ENCODE measurements around the gene ADGRG1. TPM values are rescaled to one million over a fixed set of nuclear protein-coding genes. Genes with fewer than 3 reads are reported as not detected.
A peak's percentile ranks its signal among the peaks of the same experiment; 100 is the strongest.

Gene ADGRG1
- total and polyA plus RNA-seq, 3 donors from 2014 or later: 134 to 346 (median 296) TPM

DNA sequence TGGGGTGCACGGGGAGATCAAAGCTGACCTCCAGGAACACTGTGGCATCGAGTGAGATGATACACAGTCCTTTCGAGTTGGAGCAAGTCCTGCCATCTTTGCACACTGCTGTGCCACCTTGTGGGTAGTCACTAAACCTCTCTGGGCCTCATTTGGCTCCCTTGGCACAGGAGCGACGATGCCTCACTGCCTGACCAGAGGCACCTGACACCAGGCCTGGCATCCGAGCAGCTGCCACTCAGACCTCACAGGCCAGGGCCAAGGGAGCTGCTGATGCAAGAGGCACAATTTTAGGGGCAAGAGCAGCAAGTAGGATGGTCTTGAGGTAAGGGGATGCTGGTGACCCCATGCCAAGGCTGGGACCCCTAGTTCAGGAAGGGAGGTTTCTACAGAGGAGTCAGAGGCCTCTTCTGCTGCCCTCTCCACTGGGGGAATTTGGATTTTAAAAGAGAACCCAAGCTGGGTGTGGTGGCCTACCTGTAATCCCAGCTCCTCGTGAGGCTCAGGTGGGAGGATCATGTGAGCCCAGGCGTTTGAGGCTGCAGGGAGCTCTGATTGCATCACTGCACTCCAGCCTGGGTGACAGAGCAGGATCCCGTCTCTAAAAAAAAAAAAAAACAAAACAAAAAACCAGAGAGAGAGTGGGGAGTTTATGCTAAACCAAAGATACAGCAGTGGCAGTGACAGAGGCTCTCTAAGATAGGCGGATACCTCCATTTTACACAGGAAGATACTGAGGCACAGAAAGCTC, 6.7 kb upstream of the ADGRG1 start:
- Histone ChIP-seq H3K9me3 (no peaks in the 10 kb centered on the region), H3K36me3 (ENCODE audit: low read depth, missing control alignments) (no peaks in the 10 kb centered on the region), H3K27ac (peak overlapping the region; percentile 15 to 56), H3K4me3 (no peak overlapping the region), H3K27me3 (no peaks in the 10 kb centered on the region), H3K4me1 (peaks cover 34% of the 10 kb centered on the region)
- 64 to 66% methylated on average over 7 to 10 of the region's 10 CpGs for WGBS, 2 donors
- DNase-seq: no peak
- intact Hi-C loops (cut with DNase I; ENCODE audit: low total_unique reads): no loop called here
- TF ChIP-seq, protein P1, sequence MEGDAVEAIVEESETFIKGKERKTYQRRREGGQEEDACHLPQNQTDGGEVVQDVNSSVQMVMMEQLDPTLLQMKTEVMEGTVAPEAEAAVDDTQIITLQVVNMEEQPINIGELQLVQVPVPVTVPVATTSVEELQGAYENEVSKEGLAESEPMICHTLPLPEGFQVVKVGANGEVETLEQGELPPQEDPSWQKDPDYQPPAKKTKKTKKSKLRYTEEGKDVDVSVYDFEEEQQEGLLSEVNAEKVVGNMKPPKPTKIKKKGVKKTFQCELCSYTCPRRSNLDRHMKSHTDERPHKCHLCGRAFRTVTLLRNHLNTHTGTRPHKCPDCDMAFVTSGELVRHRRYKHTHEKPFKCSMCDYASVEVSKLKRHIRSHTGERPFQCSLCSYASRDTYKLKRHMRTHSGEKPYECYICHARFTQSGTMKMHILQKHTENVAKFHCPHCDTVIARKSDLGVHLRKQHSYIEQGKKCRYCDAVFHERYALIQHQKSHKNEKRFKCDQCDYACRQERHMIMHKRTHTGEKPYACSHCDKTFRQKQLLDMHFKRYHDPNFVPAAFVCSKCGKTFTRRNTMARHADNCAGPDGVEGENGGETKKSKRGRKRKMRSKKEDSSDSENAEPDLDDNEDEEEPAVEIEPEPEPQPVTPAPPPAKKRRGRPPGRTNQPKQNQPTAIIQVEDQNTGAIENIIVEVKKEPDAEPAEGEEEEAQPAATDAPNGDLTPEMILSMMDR (IDR thresholded peaks at IDR 0.05): no peak
- TF ChIP-seq POLR2A (IDR thresholded peaks at IDR 0.05): no peak

DNA sequence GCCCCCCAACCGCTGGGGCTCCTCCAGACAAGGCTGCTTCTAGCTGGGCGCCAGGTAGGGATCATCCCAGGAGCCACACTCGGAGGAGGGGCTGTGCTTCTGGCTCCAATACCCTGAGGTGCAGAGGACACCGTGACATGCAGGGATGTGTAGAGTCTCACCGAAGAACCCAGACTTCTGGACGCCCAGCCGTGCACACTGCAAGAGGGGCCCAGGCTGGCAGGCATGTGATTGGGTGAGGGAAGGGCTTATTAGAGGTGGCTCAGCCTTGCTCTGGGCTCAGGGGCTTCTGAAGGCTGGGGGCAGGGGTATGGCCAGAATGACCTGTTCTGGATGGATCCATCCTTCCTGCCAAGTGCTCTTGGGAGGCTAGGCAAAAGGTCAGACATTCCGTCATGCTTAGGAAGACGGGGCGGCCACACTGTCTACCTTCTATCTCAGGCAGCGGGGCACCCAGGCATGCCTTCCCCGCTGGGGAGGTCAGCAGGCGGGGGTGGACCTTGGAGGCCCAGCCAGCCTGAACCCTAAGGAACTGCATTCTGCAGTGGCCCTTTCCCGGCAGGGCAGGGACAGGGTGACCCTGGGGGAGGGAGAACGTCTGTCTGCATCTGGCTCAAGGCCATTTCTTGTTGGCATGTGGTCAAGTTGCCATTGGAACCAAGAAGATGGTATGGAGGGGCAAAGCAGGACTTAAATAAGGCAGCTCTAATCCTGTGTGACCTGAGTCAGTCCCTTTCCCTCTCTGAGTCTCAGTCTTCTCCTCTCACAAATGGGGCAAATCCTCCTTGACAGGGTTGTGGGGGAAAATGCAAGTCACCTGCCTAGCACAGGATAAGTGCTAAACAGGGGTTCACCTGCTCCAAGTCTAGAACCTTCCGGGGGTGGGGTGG, 5.8 kb upstream of the ADGRG1 start:
- Histone ChIP-seq H3K36me3 (ENCODE audit: low read depth, missing control alignments) (no peaks in the 10 kb centered on the region), H3K4me3 (no peak overlapping the region), H3K27ac (peak overlapping the region; percentile 15 to 55), H3K9me3 (no peaks in the 10 kb centered on the region), H3K27me3 (no peaks in the 10 kb centered on the region), H3K4me1 (peaks cover 42% of the 10 kb centered on the region)
- DNase-seq: peak; percentile 73
- TF ChIP-seq, protein P1 (IDR thresholded peaks at IDR 0.05): no peak
- no peak for TF ChIP-seq POLR2A (IDR thresholded peaks at IDR 0.05)
- 49 to 63% methylated on average over 2 to 16 of the region's 16 CpGs for WGBS, 2 donors
- intact Hi-C loops (cut with DNase I; ENCODE audit: low total_unique reads): no loop called here

DNA sequence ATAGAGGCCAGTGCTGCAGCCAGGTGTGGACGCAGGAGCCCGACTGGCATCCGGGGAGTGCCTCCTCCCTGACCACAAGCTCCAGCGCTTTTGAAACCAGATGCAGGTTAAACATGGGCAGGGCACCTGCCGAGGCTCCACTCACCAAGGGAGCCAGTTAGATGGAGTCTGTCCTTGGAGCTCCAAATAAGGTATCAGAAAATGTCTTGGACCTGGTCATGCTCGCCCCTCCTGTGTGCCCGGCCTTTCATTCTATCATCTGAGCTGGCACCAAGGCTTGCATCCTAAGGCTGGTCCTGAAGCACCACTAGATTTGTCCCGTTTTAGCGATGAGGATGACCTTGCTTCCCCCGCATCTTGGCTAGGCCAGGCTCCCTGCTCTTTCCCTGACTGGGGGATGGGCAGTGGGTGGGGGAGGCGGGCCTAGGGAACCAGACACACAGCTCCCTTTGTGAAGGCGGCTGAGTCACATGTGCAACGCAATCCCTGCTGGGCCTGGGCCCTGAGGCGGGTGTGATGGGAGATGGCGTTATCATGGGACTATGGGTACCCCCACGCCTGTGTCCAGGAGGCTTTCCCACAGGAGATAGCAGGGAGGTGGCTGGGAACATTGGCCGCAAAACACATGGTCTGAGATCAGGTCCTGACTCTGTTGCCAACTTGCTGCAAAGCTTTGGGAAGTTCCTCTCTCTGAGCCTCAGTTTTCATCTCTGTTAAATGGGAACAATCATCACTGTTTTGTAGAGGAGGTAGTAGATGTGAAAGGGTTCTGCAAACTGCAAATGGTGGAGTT, 5.0 kb upstream of the ADGRG1 start:
- DNase-seq: peak; percentile 95
- H3K4me1 ChIP-seq: peaks cover 49% of the 10 kb centered on the region
- peak overlapping the region; percentile 12 to 55 for H3K27ac ChIP-seq
- H3K36me3 ChIP-seq (ENCODE audit: low read depth, missing control alignments): no peaks in the 10 kb centered on the region
- intact Hi-C loops (cut with DNase I; ENCODE audit: low total_unique reads): no loop called here
- no peak for TF ChIP-seq POLR2A (IDR thresholded peaks at IDR 0.05)
- TF ChIP-seq, protein P1 (IDR thresholded peaks at IDR 0.05): no peak
- no peaks in the 10 kb centered on the region for H3K9me3 ChIP-seq
- no peaks in the 10 kb centered on the region for H3K27me3 ChIP-seq
- H3K4me3 ChIP-seq: no peak overlapping the region
- 53 to 62% methylated on average over 13 to 17 of the region's 17 CpGs for WGBS, 2 donors

DNA sequence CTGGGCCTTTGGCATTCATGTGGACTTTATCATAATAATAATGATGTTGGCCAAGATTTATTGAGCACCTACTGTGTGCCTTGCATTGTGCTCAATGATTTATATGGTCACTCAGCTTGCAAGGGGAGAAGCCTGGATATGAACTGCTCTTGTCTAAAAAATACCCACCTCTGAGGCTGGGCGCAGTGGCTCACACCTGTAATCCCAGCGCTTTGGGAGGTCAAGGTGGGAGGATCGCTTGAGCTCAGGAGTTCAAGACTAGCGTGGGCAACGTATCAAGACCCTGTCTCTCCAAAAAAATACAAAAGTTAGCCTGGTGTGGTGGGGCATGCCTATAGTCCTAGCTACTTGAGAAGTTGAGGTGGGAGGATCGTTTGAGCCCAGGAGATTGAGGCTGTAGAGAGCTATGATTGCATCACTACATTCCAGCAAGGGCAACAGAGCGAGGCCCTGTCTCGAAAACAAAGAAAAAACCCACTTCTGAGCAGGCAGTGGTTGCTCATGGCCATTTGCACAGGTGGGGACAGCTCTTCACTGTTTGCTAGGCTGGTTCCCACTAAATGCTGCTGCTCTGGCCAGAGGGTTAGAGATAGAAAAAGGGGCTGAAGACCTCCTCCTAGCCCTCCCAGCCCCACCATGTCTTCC, 4.3 kb upstream of the ADGRG1 start:
- DNase-seq: no peak
- Histone ChIP-seq H3K27me3 (no peaks in the 10 kb centered on the region), H3K4me3 (no peak overlapping the region), H3K4me1 (peaks cover 49% of the 10 kb centered on the region), H3K27ac (peak overlapping the region in 1 of 2 donors; percentile 21), H3K9me3 (no peaks in the 10 kb centered on the region), H3K36me3 (ENCODE audit: low read depth, missing control alignments) (no peaks in the 10 kb centered on the region)
- TF ChIP-seq POLR2A (IDR thresholded peaks at IDR 0.05): no peak
- TF ChIP-seq, protein P1 (IDR thresholded peaks at IDR 0.05): no peak
- WGBS, 2 donors: 65 to 82% methylated on average over 8 of the region's 8 CpGs
- intact Hi-C loops (cut with DNase I; ENCODE audit: low total_unique reads): no loop called here
